22Rv1 (cell line): ENCODE data around the gene MAP3K10.

Experiments used
- ZFX ChIP-seq: fragments of 450-650 bp; IDR thresholded peaks from 2 replicates; pipeline ENCODE4 v1.6.1; 2017; ENCODE audit warnings: antibody characterized with exemption, borderline replicate concordance
- TF ChIP-seq, protein P1 (sequence below): fragments of 450-650 bp; IDR thresholded peaks from 2 replicates; pipeline ENCODE4 v1.5.1; 2017; ENCODE audit warnings: mild to moderate bottlenecking

- TF ChIP-seq, protein P1, sequence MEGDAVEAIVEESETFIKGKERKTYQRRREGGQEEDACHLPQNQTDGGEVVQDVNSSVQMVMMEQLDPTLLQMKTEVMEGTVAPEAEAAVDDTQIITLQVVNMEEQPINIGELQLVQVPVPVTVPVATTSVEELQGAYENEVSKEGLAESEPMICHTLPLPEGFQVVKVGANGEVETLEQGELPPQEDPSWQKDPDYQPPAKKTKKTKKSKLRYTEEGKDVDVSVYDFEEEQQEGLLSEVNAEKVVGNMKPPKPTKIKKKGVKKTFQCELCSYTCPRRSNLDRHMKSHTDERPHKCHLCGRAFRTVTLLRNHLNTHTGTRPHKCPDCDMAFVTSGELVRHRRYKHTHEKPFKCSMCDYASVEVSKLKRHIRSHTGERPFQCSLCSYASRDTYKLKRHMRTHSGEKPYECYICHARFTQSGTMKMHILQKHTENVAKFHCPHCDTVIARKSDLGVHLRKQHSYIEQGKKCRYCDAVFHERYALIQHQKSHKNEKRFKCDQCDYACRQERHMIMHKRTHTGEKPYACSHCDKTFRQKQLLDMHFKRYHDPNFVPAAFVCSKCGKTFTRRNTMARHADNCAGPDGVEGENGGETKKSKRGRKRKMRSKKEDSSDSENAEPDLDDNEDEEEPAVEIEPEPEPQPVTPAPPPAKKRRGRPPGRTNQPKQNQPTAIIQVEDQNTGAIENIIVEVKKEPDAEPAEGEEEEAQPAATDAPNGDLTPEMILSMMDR = no peak
- no peak for TF ChIP-seq ZFX
These were observed 29.4 kb downstream of the MAP3K10 start for GRCh38 chr19:40220674-40221073.
